Activated T-helper 17 cell treated with anti-CD3 and anti-CD28 coated beads, Interleukin-2, amount 50 U/mL, for 72 hours (primary cell): Measurements from ENCODE around the gene DNAJC4. TPM values are rescaled to one million over a fixed set of nuclear protein-coding genes. Genes with fewer than 3 reads are reported as not detected.

Experiments used
- ATAC-seq: fragments of 150-1000 bp; cut with Tn5 transposase; replicated peaks from 2 replicates; pipeline ENCODE4 v1.10.0; 2021; ENCODE audit warnings: mild to moderate bottlenecking, moderate library complexity
- H3K27ac Mint-ChIP-seq: one replicate; pipeline ENCODE4 v1.8.0; 2022; ENCODE audit warnings: mixed read lengths
- H3K27me3 Mint-ChIP-seq: one replicate; pipeline ENCODE4 v1.8.0; 2022; ENCODE audit warnings: mixed read lengths
- H3K36me3 Mint-ChIP-seq: one replicate; pipeline ENCODE4 v1.8.0; 2022; ENCODE audit warnings: low read depth, mild to moderate bottlenecking, mixed read lengths
- H3K4me1 Mint-ChIP-seq: one replicate; pipeline ENCODE4 v1.8.0; 2022; ENCODE audit warnings: mixed read lengths
- H3K4me3 Mint-ChIP-seq: one replicate; pipeline ENCODE4 v1.8.0; 2022; ENCODE audit warnings: mild to moderate bottlenecking, mixed read lengths
- H3K9me3 Mint-ChIP-seq: one replicate; pipeline ENCODE4 v1.8.0; 2022; ENCODE audit warnings: mixed read lengths
- total RNA-seq, 2 donors: library from RNA; stranded (reverse); gene quantifications; one replicate each; pipeline ENCODE4 v1.2.3, GENCODE V29; 2022

DNAJC4 gene
- total RNA-seq, 2 donors from 2014 or later = 19.9 to 39.7 TPM

DNA sequence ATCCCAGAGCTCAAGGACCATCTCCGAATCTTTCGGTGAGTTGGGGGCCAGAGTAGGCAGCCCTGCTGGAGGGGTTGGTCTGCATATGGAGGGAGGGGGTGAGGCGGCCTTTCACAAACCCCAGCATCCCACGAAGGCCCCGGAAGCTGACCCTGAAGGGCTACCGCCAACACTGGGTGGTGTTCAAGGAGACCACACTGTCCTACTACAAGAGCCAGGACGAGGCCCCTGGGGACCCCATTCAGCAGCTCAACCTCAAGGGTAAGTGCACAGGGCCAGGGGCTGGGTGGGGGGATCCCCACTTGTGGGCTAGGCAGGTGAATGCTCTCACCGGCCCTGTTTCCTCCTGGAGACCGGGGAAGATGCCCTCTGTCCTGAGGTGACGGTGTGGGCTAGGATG is 10.6 kb upstream of the DNAJC4 start:
- Mint-ChIP-seq H3K27me3 (no peaks in the 10 kb centered on the region), H3K4me1 (peaks cover 6% of the 10 kb centered on the region), H3K36me3 (peaks cover 88% of the 10 kb centered on the region)

DNA sequence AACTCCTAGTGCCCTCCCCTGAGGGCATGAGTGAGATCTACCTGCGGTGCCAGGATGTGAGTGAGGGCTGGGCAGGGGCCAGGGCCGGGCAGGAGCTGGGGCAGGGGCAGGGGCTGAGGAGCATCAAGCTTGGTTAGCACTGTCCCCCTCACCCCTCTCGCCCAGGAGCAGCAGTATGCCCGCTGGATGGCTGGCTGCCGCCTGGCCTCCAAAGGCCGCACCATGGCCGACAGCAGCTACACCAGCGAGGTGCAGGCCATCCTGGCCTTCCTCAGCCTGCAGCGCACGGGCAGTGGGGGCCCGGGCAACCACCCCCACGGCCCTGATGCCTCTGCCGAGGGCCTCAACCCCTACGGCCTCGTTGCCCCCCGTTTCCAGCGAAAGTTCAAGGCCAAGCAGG is 10.1 kb upstream of the DNAJC4 start:
- ATAC-seq = no peak

More for the DNA sequence above, 10.6 kb upstream of the DNAJC4 start:
- H3K4me3 Mint-ChIP-seq = no peak overlapping the region
- no peak for ATAC-seq
- no peaks in the 10 kb centered on the region for H3K9me3 Mint-ChIP-seq
- no peak overlapping the region for H3K27ac Mint-ChIP-seq

GRCh38 chr11:64220798-64221197 is 9.6 kb upstream of the DNAJC4 start:
- no peaks in the 10 kb centered on the region for H3K9me3 Mint-ChIP-seq

More for the DNA sequence above, 10.1 kb upstream of the DNAJC4 start:
- Mint-ChIP-seq H3K4me1 (peaks cover 1% of the 10 kb centered on the region), H3K9me3 (no peaks in the 10 kb centered on the region), H3K36me3 (peaks cover 83% of the 10 kb centered on the region), H3K4me3 (no peak overlapping the region), H3K27ac (no peak overlapping the region), H3K27me3 (no peaks in the 10 kb centered on the region)

DNA sequence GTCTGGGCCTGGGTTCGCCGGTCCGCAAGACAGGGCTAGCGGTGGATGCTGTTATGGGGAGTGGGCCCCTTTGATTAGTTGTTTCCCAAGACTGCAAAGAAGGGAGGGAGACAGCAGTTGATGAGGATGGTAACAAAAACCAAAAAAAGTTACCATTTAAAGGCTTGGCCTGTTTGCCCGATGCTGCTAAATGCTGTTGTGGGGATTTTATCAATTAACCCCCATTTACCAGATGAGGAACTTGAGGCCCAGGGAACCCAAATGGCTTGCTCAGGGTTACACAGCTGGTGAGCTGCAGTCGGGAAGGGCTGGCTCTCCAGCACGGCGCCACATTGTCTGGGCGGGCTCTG is 7.7 kb upstream of the DNAJC4 start:
- H3K9me3 Mint-ChIP-seq = no peaks in the 10 kb centered on the region
- ATAC-seq = no peak
- H3K36me3 Mint-ChIP-seq = peaks cover 71% of the 10 kb centered on the region
- H3K27ac Mint-ChIP-seq = no peak overlapping the region
- no peaks in the 10 kb centered on the region for H3K27me3 Mint-ChIP-seq
- H3K4me1 Mint-ChIP-seq = no peaks in the 10 kb centered on the region
- H3K4me3 Mint-ChIP-seq = no peak overlapping the region

More at GRCh38 chr11:64220798-64221197, 9.6 kb upstream of the DNAJC4 start:
- no peak for ATAC-seq
- no peaks in the 10 kb centered on the region for H3K27me3 Mint-ChIP-seq
- no peak overlapping the region for H3K27ac Mint-ChIP-seq
- no peak overlapping the region for H3K4me3 Mint-ChIP-seq
- H3K4me1 Mint-ChIP-seq = no peaks in the 10 kb centered on the region
- peaks cover 77% of the 10 kb centered on the region for H3K36me3 Mint-ChIP-seq

DNA sequence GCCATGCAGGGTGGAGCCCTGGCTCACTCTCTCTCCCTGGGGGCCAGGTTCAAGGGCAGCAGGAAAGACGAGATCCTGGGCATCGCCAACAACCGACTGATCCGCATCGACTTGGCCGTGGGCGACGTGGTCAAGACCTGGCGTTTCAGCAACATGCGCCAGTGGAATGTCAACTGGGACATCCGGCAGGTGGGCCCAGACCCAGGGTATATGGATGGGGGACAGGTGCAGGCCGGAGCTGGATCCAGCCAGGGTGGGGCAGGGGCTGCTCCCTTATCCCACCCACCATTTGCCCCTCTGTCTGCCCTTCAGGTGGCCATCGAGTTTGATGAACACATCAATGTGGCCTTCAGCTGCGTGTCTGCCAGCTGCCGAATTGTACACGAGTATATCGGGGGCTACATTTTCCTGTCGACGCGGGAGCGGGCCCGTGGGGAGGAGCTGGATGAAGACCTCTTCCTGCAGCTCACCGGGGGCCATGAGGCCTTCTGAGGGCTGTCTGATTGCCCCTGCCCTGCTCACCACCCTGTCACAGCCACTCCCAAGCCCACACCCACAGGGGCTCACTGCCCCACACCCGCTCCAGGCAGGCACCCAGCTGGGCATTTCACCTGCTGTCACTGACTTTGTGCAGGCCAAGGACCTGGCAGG is 7.2 kb upstream of the DNAJC4 start:
- ATAC-seq = no peak
- H3K27me3 Mint-ChIP-seq = no peaks in the 10 kb centered on the region
- no peak overlapping the region for H3K4me3 Mint-ChIP-seq
- H3K36me3 Mint-ChIP-seq = peaks cover 71% of the 10 kb centered on the region
- no peak overlapping the region for H3K27ac Mint-ChIP-seq
- no peaks in the 10 kb centered on the region for H3K4me1 Mint-ChIP-seq
- no peaks in the 10 kb centered on the region for H3K9me3 Mint-ChIP-seq

DNA sequence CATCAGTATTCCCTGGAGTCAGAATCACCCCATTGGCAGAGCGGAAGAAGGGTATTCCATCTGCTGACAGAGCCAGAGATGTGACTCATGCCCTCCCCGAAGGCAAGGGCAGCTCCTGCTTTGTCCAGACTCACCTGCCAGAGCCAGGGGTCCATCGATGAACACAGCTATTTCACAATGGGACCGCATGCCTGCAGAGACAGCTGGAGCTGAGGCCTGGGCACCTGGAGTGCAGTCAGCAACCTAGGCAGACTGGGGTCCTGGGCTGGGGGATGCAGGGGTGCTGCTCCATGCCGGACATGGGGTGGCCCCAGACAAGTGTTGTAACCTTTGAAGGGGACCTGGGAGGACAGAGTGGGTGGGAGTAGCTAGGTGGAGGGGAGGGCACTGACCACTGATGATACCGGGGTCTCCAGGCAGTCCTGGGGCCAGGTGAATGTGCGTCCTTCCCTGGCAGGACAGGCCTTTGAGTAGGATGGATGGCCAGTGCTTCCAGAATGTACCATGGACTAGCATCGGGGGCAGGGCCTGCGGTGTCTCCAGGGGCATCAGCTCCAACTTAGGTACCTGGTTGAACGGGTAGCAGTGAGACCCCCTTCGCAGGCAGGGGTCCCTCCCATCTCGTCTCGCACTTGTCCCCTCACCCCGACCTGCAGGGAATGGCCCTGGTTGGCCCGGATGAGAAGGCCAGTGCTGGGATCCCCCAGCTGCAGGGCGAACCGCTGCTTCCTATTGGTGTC is 6.0 kb upstream of the DNAJC4 start:
- Mint-ChIP-seq H3K27me3 (no peaks in the 10 kb centered on the region), H3K27ac (peak overlapping the region; percentile 67), H3K4me3 (peak overlapping the region; percentile 91), H3K36me3 (peaks cover 71% of the 10 kb centered on the region), H3K9me3 (no peaks in the 10 kb centered on the region), H3K4me1 (no peaks in the 10 kb centered on the region)
- no peak for ATAC-seq

DNA sequence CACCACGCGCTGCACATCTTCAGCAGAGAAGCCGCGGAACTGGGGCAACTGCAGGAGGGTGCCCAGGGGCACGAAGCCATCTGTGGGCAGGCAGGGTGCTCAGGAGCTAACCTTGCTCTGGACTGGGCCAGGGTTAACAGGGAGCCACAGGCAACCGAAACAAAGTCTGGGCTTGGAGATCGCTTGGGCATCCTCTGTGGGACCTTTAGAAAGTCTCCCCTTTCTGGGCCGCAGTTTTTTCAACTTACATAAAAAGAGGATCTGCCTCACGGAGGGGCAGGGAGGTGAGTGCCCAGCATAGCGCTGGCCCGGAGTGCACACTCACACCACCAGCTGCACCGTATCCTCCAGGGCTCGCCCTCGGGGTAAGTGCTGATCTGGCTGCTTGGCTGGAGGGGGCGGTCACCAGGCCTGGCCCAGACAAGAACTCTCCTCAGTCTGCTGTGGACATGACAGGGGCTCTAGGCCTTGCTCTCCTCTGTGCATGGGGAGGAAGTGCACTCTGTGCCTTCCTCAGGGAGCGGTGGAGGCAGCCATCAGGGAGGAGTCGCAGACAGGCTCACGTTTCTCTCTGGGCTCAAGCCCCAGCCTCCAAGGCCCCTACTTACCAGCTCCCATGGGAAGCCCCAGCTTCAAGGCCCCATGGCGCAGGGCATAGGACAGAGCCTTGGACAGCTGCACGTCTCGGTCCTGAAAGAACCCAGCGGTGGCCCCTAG is 5.3 kb upstream of the DNAJC4 start:
- no peaks in the 10 kb centered on the region for H3K4me1 Mint-ChIP-seq
- H3K36me3 Mint-ChIP-seq = peaks cover 71% of the 10 kb centered on the region
- peak overlapping the region; percentile 91 for H3K4me3 Mint-ChIP-seq
- H3K27me3 Mint-ChIP-seq = no peaks in the 10 kb centered on the region
- no peaks in the 10 kb centered on the region for H3K9me3 Mint-ChIP-seq
- H3K27ac Mint-ChIP-seq = peak overlapping the region; percentile 67
- ATAC-seq = no peak

DNA sequence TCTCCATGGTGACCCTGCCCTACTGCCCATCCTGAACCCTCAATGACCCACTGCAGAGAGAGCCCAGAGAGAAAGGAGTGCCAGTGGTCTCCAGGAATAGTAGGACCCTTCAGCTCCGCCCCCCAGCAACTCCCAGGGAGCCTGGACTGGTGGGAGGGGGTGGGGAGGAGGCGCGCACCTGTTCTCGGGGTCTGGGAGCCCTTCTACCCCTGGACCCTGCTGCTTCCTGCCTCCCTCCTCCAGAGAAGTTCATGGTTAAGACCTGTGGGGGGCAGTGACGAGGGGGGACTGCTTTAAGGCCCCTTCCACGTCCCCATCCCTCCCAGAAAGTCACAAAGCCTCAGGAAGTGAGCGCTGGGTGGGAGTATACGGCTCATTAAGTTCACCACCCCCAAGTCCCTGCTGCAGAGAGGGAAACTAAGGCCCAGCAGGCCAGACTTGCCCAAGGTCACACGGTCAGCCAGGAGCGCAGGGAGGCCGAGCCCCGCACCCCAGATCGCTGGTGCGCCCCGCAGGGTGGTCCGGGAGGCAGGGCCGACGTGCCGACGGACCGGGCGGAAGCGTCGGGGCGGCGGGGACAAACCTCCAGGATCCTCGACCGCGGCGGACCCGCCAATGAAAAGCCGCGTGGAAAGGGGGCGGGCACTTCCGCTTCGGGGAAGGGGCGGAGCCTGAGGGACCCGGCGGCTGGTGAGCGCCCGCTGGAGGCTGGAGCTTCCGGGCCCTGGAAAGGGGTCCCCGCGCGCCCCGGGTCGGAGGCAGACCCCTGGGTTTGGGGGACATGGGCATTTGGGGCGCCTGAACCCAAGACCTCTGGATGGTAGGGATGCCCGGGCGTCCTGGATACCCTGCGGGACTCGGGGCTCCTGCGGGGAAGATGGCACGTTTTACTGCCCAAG is 4.5 kb upstream of the DNAJC4 start, which contains the start of the genes NUDT22 and TRPT1:
Gene NUDT22 (plus strand): TSS at position 667 of the 899 bp plus-strand sequence. CDS start 379 bp downstream, outside the sequence.
Gene TRPT1 (minus strand): TSS at position 579 of the 899 bp plus-strand sequence. CDS start 326 bp downstream, at position 253.
- H3K27ac Mint-ChIP-seq = peak within 1 kb of the TSS; percentile 85
- H3K4me1 Mint-ChIP-seq = no peaks in the 10 kb centered on the region
- H3K9me3 Mint-ChIP-seq = no peaks in the 10 kb centered on the region
- peaks cover 64% of the 10 kb centered on the region for H3K36me3 Mint-ChIP-seq
- peak; percentile 77 for ATAC-seq
- H3K27me3 Mint-ChIP-seq = no peaks in the 10 kb centered on the region
- H3K4me3 Mint-ChIP-seq = peak within 1 kb of the TSS; percentile 91

DNA sequence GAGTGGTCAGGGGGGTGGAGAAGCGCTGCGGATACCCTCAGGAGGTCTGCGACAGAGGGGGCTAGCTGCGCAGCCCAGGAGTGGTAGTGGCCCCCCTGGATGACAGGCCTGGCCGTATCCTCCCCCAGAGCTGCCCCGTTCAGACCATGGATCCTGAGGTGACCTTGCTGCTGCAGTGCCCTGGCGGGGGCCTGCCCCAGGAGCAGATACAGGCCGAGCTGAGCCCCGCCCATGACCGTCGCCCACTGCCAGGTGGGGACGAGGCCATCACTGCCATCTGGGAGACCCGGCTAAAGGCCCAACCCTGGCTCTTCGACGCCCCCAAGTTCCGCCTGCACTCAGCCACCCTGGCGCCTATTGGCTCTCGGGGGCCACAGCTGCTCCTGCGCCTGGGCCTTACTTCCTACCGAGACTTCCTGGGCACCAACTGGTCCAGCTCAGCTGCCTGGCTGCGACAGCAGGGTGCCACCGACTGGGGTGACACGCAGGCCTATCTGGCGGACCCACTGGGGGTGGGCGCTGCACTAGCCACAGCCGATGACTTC is 3.8 kb upstream of the DNAJC4 start:
- no peaks in the 10 kb centered on the region for H3K27me3 Mint-ChIP-seq
- H3K9me3 Mint-ChIP-seq = no peaks in the 10 kb centered on the region
- peak overlapping the region; percentile 91 for H3K4me3 Mint-ChIP-seq
- peak overlapping the region; percentile 85 for H3K27ac Mint-ChIP-seq
- H3K4me1 Mint-ChIP-seq = no peaks in the 10 kb centered on the region
- peaks cover 58% of the 10 kb centered on the region for H3K36me3 Mint-ChIP-seq
- peak; percentile 66 for ATAC-seq

- ATAC-seq = no peak
- Mint-ChIP-seq H3K36me3 (peaks cover 49% of the 10 kb centered on the region), H3K9me3 (no peaks in the 10 kb centered on the region), H3K4me1 (peaks cover 5% of the 10 kb centered on the region), H3K4me3 (peak overlapping the region; percentile 91), H3K27me3 (no peaks in the 10 kb centered on the region), H3K27ac (peak overlapping the region; percentile 85)
These were observed 2.9 kb upstream of the DNAJC4 start for GRCh38 chr11:64227405-64227956.

DNA sequence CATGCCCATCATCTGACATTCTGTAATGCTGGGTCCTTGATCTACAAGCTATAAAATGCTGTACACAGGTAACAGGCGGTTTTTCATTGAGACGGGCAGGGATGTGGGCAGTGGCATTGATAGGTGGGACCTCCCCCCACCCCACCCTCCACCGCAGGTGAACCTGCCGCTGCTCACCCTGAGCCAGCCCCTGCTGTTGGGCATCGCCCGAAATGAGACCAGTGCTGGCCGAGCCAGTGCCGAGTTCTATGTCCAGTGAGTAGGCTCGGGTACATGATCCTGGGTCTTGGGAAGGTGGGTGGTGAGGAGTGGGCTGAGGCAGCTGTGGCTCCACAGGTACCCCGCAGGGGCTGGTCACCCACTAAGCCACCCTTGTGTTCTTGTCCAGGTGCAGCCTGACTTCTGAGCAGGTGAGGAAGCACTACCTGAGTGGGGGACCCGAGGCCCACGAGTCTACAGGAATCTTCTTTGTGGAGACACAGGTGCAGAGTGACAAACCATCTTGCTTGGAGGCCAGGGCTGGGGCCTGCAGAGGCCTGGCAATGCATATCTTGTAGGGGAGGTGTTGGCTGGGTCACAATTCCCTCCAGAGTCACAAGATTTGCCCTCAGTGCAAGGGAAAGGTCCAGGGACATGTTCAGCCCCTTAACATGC is 1.1 kb upstream of the DNAJC4 start:
- Mint-ChIP-seq H3K9me3 (no peaks in the 10 kb centered on the region), H3K4me1 (peaks cover 5% of the 10 kb centered on the region)

DNA sequence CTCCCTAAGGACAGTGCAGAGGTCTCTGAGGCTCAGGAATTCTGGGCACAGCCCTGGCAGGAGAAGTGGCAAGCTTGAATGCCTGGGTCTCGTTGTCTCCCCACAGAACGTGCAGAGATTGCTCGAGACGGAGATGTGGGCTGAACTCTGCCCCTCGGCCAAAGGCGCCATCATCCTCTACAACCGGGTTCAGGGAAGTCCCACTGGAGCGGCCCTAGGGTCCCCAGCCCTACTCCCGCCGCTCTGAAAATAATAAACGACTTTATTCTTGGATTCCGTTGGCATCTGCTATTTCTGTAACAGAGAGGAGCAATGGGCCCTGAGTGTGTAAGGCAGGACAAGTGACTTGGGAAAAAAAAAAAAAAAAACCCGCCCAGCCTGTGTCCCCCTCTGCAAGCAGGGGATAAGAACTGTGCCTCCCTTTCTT is 591 bp upstream of the DNAJC4 start:
- ATAC-seq = no peak
- H3K4me1 Mint-ChIP-seq = peaks cover 5% of the 10 kb centered on the region
- peaks cover 38% of the 10 kb centered on the region for H3K36me3 Mint-ChIP-seq
- H3K9me3 Mint-ChIP-seq = no peaks in the 10 kb centered on the region
- H3K27ac Mint-ChIP-seq = peak overlapping the region; percentile 46
- no peaks in the 10 kb centered on the region for H3K27me3 Mint-ChIP-seq
- peak overlapping the region; percentile 91 for H3K4me3 Mint-ChIP-seq

More for the DNA sequence above, 1.1 kb upstream of the DNAJC4 start:
- Mint-ChIP-seq H3K36me3 (peaks cover 38% of the 10 kb centered on the region), H3K4me3 (peak overlapping the region; percentile 91), H3K27ac (peak overlapping the region; percentile 46), H3K27me3 (no peaks in the 10 kb centered on the region)
- ATAC-seq = no peak

GRCh38 chr11:64230985-64231365 is 627 bp downstream of the DNAJC4 start:
- H3K4me3 Mint-ChIP-seq = peak overlapping the region; percentile 91
- H3K4me1 Mint-ChIP-seq = peaks cover 10% of the 10 kb centered on the region
- ATAC-seq = no peak
- H3K27me3 Mint-ChIP-seq = no peaks in the 10 kb centered on the region
- H3K9me3 Mint-ChIP-seq = no peaks in the 10 kb centered on the region
- no peak overlapping the region for H3K27ac Mint-ChIP-seq
- H3K36me3 Mint-ChIP-seq = peaks cover 47% of the 10 kb centered on the region
